Measurements from ENCODE around the gene FBLN2. TPM values are rescaled to one million over a fixed set of nuclear protein-coding genes. Genes with fewer than 3 reads are reported as not detected.

FBLN2 gene
- total RNA-seq, 1 experiment from 2014 or later = 0.39 TPM

DNA sequence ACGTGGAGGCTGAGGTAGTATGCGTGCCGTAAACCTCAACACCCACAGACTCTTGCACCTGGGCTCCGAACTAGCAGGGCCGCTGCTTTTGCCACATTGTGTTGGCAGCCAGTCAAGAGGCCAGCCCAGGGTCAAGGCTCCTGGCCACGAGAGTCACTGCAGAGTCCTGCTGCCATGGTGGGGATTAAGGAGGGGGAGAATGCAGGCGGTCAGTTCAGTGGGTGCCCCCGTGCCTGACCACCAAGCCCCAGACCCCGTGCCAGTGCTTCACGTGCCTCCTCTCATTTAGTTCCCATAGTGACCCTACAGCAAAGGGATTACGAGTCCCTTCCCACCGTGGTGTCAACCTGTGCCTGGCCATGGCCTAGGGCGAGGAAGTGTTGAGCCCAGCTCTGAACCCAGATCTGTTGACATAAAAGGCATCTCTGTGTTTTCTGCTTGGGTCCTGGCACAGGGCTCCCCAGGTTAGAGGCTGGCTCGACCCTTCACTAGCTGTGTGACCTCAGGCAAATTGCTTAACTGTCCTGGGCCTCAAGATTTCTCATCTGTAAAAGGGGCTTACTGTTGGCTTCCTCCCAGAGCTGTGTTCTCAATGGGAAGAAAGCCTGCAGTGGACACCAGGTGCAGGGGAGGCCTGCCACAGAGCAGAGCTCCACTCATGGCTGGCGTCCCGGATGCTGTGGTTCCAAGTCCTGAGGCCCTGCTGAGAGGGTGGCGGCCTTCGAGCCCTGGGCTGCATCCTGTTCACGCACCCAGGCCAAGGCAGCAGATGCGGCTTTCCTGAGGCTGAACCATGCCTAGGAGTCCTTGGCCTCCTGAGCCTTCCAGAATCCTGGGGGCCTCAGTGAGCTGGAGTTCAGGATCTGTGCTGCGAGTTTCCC lies 32.8 kb downstream of the FBLN2 start:
- DNase-seq (ENCODE audit: low read depth, low spot score) (no peak), ATAC-seq (no peak)
- H3K9me3 ChIP-seq (ENCODE audit: control insufficient read depth in 1 of 2, insufficient read depth in 1 of 2, low read depth in 1 of 2, low read length in 2 of 2) = no peaks in the 10 kb centered on the region
- no peaks in the 10 kb centered on the region for H3K27me3 ChIP-seq (ENCODE audit: insufficient read depth, low read length)
- H3K9ac ChIP-seq (ENCODE audit: low read length) = no peak overlapping the region
- no peak overlapping the region for H3K27ac ChIP-seq (ENCODE audit: low read depth, low read length)
- H4K20me1 ChIP-seq (ENCODE audit: insufficient read depth) = no peaks in the 10 kb centered on the region
- no peaks in the 10 kb centered on the region for H3K79me2 ChIP-seq (ENCODE audit: insufficient read depth, low read length)
- no peaks in the 10 kb centered on the region for H3K4me1 ChIP-seq (ENCODE audit: control insufficient read depth in 1 of 2, insufficient read depth in 2 of 2, low read length in 2 of 2)
- no peaks in the 10 kb centered on the region for H3K9me2 ChIP-seq (ENCODE audit: insufficient read depth)
- no peak overlapping the region for H2AFZ ChIP-seq (ENCODE audit: low read depth, low read length, poor library complexity, severe bottlenecking)
- intact Hi-C loops (cut with micrococcal nuclease) = no loop called here
- TF ChIP-seq EZH2phosphoT487 (IDR thresholded peaks at IDR 0.05; ENCODE audit: borderline replicate concordance) (no peak), CBX3 (IDR thresholded peaks at IDR 0.05; ENCODE audit: low read depth) (no peak), JUND (IDR thresholded peaks at IDR 0.05) (no peak), SRF (IDR thresholded peaks at IDR 0.05; ENCODE audit: low read depth) (no peak), FOSL1 (IDR thresholded peaks at IDR 0.05; ENCODE audit: low read depth) (no peak), ELF1 (IDR thresholded peaks at IDR 0.05; ENCODE audit: borderline replicate concordance, low read depth) (no peak)
- TF ChIP-seq, protein P1, sequence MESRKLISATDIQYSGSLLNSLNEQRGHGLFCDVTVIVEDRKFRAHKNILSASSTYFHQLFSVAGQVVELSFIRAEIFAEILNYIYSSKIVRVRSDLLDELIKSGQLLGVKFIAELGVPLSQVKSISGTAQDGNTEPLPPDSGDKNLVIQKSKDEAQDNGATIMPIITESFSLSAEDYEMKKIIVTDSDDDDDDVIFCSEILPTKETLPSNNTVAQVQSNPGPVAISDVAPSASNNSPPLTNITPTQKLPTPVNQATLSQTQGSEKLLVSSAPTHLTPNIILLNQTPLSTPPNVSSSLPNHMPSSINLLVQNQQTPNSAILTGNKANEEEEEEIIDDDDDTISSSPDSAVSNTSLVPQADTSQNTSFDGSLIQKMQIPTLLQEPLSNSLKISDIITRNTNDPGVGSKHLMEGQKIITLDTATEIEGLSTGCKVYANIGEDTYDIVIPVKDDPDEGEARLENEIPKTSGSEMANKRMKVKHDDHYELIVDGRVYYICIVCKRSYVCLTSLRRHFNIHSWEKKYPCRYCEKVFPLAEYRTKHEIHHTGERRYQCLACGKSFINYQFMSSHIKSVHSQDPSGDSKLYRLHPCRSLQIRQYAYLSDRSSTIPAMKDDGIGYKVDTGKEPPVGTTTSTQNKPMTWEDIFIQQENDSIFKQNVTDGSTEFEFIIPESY (IDR thresholded peaks at IDR 0.05; ENCODE audit: extremely low read depth, insufficient replicate concordance, low read length) = no peak
- TF ChIP-seq, protein P2, sequence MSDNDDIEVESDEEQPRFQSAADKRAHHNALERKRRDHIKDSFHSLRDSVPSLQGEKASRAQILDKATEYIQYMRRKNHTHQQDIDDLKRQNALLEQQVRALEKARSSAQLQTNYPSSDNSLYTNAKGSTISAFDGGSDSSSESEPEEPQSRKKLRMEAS (IDR thresholded peaks at IDR 0.05) = no peak
- no peak overlapping the region for H3K4me3 ChIP-seq (replicated peaks in 1 of 2; ENCODE audit: low read depth in 1 of 2, low read length in 2 of 2)
- ChIA-PET POLR2A (no interaction called here), RAD21 (ENCODE audit: low non-redundant PET in 1 of 2, low total read pairs in 2 of 2, uncharacterized antibody in 2 of 2, unreplicated experiment in 2 of 2) (no interaction called here), CTCF (no interaction called here)
- BruUV-seq (replicated peaks) = no TSS peak
- no peak overlapping the region for H3K4me2 ChIP-seq (ENCODE audit: low read length)
- H3K36me3 ChIP-seq (ENCODE audit: control insufficient read depth in 1 of 2, insufficient read depth in 2 of 2, low read length in 2 of 2) = no peaks in the 10 kb centered on the region

Measured in HCT116 (cell line).